ENCODE data around the gene DIP2A. TPM values are rescaled to one million over a fixed set of nuclear protein-coding genes. Genes with fewer than 3 reads are reported as not detected.
A peak's percentile ranks its signal among the peaks of the same experiment; 100 is the strongest.

The DIP2A gene
- total and polyA plus RNA-seq, 2 experiments from 2014 or later = 19.8 to 24.6 TPM

DNA sequence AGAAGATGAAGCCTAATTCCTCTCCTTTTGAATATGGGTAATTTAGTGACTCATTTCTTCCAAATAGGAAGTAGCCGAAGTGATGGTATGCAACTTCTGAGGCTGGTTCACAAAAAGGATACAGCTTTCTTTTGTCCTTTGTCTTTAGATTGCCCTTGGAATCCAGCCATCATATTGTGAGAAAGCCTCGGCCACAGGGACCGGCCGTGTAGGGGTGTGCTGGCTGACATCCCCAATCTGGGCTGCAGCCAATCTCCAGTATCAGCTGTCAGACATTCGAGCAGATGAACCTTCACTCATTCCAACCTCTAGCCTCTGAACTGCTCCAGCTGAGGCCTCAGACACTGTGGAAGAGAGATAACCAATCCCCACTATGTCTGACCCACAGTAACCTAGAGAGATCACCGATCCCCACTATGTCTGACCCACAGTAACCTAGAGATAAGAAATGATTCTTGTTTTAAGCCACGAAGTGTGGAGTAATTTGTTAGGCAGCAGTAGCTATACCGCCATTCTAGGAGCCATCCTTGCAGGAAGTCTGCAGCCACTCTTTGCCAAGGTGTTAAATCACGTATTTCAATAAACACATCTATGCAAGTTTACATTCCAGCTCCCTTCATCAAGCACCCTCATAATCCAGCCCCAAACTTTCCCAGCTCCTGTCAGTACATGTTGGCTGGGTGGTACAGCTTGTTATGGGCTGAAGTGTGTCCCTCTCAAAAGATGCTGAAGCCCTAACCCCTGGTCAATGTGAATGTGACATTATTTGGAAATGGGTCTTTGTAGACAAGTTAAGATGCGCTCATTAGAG lies 2.9 kb upstream of the DIP2A start:
- Histone ChIP-seq H3K36me3 (replicated peaks; ENCODE audit: insufficient read depth, low read depth) (no peaks in the 10 kb centered on the region), H3K4me2 (no peak overlapping the region), H2AFZ (no peak overlapping the region), H3K27ac (no peak overlapping the region), H3K4me1 (ENCODE audit: insufficient read depth) (peaks cover 9% of the 10 kb centered on the region), H4K20me1 (ENCODE audit: insufficient read depth, poor library complexity, severe bottlenecking) (no peaks in the 10 kb centered on the region), H3K79me2 (peaks cover 58% of the 10 kb centered on the region), H3K9me3 (ENCODE audit: low read depth) (no peaks in the 10 kb centered on the region), H3K27me3 (no peaks in the 10 kb centered on the region), H3K9me2 (replicated peaks; ENCODE audit: insufficient read depth) (no peaks in the 10 kb centered on the region), H3K4me3 (no peak overlapping the region)
- no peak for TF ChIP-seq EZH2phosphoT487 (IDR thresholded peaks at IDR 0.05; ENCODE audit: low read depth, severe bottlenecking, unreplicated experiment)
- TF ChIP-seq, protein P1, sequence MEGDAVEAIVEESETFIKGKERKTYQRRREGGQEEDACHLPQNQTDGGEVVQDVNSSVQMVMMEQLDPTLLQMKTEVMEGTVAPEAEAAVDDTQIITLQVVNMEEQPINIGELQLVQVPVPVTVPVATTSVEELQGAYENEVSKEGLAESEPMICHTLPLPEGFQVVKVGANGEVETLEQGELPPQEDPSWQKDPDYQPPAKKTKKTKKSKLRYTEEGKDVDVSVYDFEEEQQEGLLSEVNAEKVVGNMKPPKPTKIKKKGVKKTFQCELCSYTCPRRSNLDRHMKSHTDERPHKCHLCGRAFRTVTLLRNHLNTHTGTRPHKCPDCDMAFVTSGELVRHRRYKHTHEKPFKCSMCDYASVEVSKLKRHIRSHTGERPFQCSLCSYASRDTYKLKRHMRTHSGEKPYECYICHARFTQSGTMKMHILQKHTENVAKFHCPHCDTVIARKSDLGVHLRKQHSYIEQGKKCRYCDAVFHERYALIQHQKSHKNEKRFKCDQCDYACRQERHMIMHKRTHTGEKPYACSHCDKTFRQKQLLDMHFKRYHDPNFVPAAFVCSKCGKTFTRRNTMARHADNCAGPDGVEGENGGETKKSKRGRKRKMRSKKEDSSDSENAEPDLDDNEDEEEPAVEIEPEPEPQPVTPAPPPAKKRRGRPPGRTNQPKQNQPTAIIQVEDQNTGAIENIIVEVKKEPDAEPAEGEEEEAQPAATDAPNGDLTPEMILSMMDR (IDR thresholded peaks at IDR 0.05; ENCODE audit: poor library complexity) = no peak
- WGBS (ENCODE audit: low lambda C conversion rate, missing lambda C conversion rate) = 89% methylated on average over 10 of the region's 10 CpGs
- no peak for DNase-seq (ENCODE audit: low spot score)

DNA sequence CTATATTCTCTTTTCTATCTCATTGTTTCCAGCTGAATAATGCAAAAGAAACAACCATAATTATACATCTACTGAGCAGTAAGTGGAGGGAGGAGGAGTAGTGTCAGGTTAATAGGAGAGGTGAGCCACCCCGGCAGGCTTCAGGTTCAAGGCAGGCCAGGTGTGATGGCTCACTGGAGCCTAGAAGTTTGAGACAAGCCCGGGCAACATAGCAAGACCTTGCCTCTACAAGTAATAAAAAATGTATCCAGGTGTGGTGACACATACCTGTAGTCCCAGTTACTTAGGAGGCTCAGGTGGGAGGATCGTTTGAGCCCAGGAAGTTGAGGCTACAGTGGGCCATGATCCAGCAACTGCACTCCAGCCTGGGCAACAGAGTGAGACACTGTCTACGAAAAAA lies 1.9 kb upstream of the DIP2A start:
- Histone ChIP-seq H2AFZ (no peak overlapping the region), H3K27me3 (no peaks in the 10 kb centered on the region), H3K9me2 (replicated peaks; ENCODE audit: insufficient read depth) (no peaks in the 10 kb centered on the region), H3K79me2 (peaks cover 58% of the 10 kb centered on the region), H3K4me1 (ENCODE audit: insufficient read depth) (peaks cover 9% of the 10 kb centered on the region), H3K9me3 (ENCODE audit: low read depth) (no peaks in the 10 kb centered on the region), H3K36me3 (replicated peaks; ENCODE audit: insufficient read depth, low read depth) (no peaks in the 10 kb centered on the region), H3K4me2 (peak overlapping the region; percentile 88), H3K27ac (no peak overlapping the region), H3K4me3 (no peak overlapping the region), H4K20me1 (ENCODE audit: insufficient read depth, poor library complexity, severe bottlenecking) (no peaks in the 10 kb centered on the region)
- DNase-seq (ENCODE audit: low spot score) = no peak
- 99% methylated on average over 4 of the region's 4 CpGs for WGBS (ENCODE audit: low lambda C conversion rate, missing lambda C conversion rate)
- TF ChIP-seq EZH2phosphoT487 (IDR thresholded peaks at IDR 0.05; ENCODE audit: low read depth, severe bottlenecking, unreplicated experiment) = no peak

DNA sequence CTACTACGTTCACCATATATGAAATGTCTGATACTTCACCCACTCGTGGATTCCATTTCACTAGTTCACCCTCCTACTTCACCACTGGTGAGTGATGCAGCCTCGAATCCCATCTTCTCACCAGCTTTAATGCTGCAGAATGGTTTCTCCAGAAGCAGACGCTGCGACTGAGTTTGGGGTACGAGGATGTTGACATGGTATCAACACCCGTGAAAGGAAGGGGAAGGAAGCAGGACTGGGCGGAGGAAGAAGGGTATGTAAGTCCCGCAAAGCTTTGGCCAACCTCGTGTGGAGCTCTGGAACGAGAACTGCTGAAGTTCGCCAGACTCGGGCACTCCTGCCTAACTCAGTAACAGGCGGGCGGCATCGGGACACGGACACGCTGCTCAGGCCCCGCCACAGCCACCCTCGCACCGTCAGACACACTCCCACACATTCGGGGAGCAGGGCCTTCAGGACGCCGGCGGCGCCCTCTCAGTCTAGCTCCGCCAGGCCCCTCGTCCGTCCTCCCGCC lies 833 bp upstream of the DIP2A start:
- H3K79me2 ChIP-seq = peaks cover 69% of the 10 kb centered on the region
- no peak for TF ChIP-seq EZH2 (IDR thresholded peaks at IDR 0.05; ENCODE audit: borderline replicate concordance)
- no peak for TF ChIP-seq EZH2phosphoT487 (IDR thresholded peaks at IDR 0.05; ENCODE audit: low read depth, severe bottlenecking, unreplicated experiment)
- TF ChIP-seq, protein P1 (IDR thresholded peaks at IDR 0.05; ENCODE audit: poor library complexity) = no peak
- no peaks in the 10 kb centered on the region for H4K20me1 ChIP-seq (ENCODE audit: insufficient read depth, poor library complexity, severe bottlenecking)
- no peaks in the 10 kb centered on the region for H3K27me3 ChIP-seq
- no peaks in the 10 kb centered on the region for H3K36me3 ChIP-seq (replicated peaks; ENCODE audit: insufficient read depth, low read depth)
- no peaks in the 10 kb centered on the region for H3K9me3 ChIP-seq (ENCODE audit: low read depth)
- H3K27ac ChIP-seq = peak overlapping the region; percentile 82
- peak overlapping the region; percentile 88 for H3K4me2 ChIP-seq
- H3K9me2 ChIP-seq (replicated peaks; ENCODE audit: insufficient read depth) = no peaks in the 10 kb centered on the region
- DNase-seq (ENCODE audit: low spot score) = peak; percentile 57
- WGBS (ENCODE audit: low lambda C conversion rate, missing lambda C conversion rate) = 6% methylated on average over 20 of the region's 30 CpGs
- H3K4me3 ChIP-seq = peak overlapping the region; percentile 57
- peaks cover 9% of the 10 kb centered on the region for H3K4me1 ChIP-seq (ENCODE audit: insufficient read depth)
- H2AFZ ChIP-seq = peak overlapping the region; percentile 84

DNA sequence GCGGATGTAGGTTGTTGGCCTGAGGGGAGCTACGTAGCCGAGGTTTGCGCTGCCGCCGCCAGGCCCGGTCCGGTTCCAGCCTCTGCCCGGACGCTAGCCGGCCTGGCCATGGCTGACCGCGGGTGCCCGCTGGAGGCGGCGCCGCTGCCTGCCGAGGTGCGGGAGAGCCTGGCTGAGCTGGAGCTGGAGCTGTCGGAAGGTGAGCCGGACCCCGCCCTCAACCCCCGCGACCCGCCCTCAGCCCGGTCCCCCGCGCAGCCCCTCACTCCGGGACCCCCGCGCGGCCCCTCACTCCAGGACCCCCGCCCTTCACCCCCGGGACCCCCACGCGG lies 299 bp downstream of the DIP2A start:
- 2% methylated on average over 17 of the region's 36 CpGs for WGBS (ENCODE audit: low lambda C conversion rate, missing lambda C conversion rate)
- Histone ChIP-seq H4K20me1 (ENCODE audit: insufficient read depth, poor library complexity, severe bottlenecking) (no peaks in the 10 kb centered on the region), H2AFZ (peak overlapping the region; percentile 93), H3K4me2 (peak overlapping the region; percentile 98), H3K79me2 (peaks cover 73% of the 10 kb centered on the region), H3K9me3 (ENCODE audit: low read depth) (no peaks in the 10 kb centered on the region), H3K4me1 (ENCODE audit: insufficient read depth) (peaks cover 9% of the 10 kb centered on the region), H3K9me2 (replicated peaks; ENCODE audit: insufficient read depth) (no peaks in the 10 kb centered on the region), H3K27me3 (no peaks in the 10 kb centered on the region), H3K4me3 (peak overlapping the region; percentile 93), H3K27ac (peak overlapping the region; percentile 83), H3K36me3 (replicated peaks; ENCODE audit: insufficient read depth, low read depth) (no peaks in the 10 kb centered on the region)
- no peak for DNase-seq (ENCODE audit: low spot score)
- TF ChIP-seq EZH2 (IDR thresholded peaks at IDR 0.05; ENCODE audit: borderline replicate concordance) (no peak), EZH2phosphoT487 (IDR thresholded peaks at IDR 0.05; ENCODE audit: low read depth, severe bottlenecking, unreplicated experiment) (no peak)
- TF ChIP-seq, protein P1 (IDR thresholded peaks at IDR 0.05; ENCODE audit: poor library complexity) = no peak

Data from hepatocyte (in vitro differentiated cells).